HG03558 (cell line): ENCODE data around the gene MTNR1B.

Experiments
- ATAC-seq: cut with Tn5 transposase; IDR thresholded peaks from one replicate; pipeline ENCODE4 v1.9.1; 2021; ENCODE audit warnings: moderate number of reproducible peaks; ENCODE audit not compliant: unreplicated experiment; ENCODE audit errors: extremely low read depth

The MTNR1B gene

GRCh38 chr11:92976681-92977080 lies 7.2 kb downstream of the MTNR1B start:
- ATAC-seq = no peak

- no peak for ATAC-seq
Measured at GRCh38 chr11:92977401-92977800, 8.0 kb downstream of the MTNR1B start.

GRCh38 chr11:92978271-92979111 lies 9.0 kb downstream of the MTNR1B start:
- ATAC-seq = no peak

- ATAC-seq = no peak
Measured at GRCh38 chr11:92979176-92979575, 9.7 kb downstream of the MTNR1B start.

GRCh38 chr11:92980312-92980711 lies 10.9 kb downstream of the MTNR1B start:
- ATAC-seq = no peak

- ATAC-seq = no peak
Measured at GRCh38 chr11:92981508-92982043, 12.1 kb downstream of the MTNR1B start.

GRCh38 chr11:92986585-92986984 lies 17.1 kb downstream of the MTNR1B start:
- ATAC-seq = no peak

GRCh38 chr11:92993004-92993403 lies 23.6 kb downstream of the MTNR1B start:
- ATAC-seq = no peak

GRCh38 chr11:93000511-93001476 lies 31.3 kb downstream of the MTNR1B start:
- ATAC-seq = no peak

- no peak for ATAC-seq
Measured at GRCh38 chr11:93001806-93002205, 32.4 kb downstream of the MTNR1B start.

- ATAC-seq = no peak
Measured at GRCh38 chr11:93002380-93002779, 32.9 kb downstream of the MTNR1B start.

GRCh38 chr11:93005239-93005638 lies 35.8 kb downstream of the MTNR1B start:
- no peak for ATAC-seq

- ATAC-seq = no peak
Measured at GRCh38 chr11:93013646-93014045, 44.2 kb downstream of the MTNR1B start.

GRCh38 chr11:93016595-93016994 lies 47.1 kb downstream of the MTNR1B start:
- ATAC-seq = no peak

- no peak for ATAC-seq
Measured at GRCh38 chr11:93017821-93018690, 48.6 kb downstream of the MTNR1B start.

- ATAC-seq = no peak
Measured at GRCh38 chr11:93020248-93021046, 51.0 kb downstream of the MTNR1B start.

GRCh38 chr11:93024369-93024768 lies 54.9 kb downstream of the MTNR1B start:
- ATAC-seq = no peak

- no peak for ATAC-seq
Measured at GRCh38 chr11:93025558-93026255, 56.3 kb downstream of the MTNR1B start.
